ENCODE results near the gene COL4A1.
A peak's percentile ranks its signal among the peaks of the same experiment; 100 is the strongest.

COL4A1 gene

GRCh38 chr13:110166598-110166997 lies 140.4 kb downstream of the COL4A1 start:
- DNase-seq (ENCODE audit: low read depth, low spot score) = no peak

GRCh38 chr13:110164706-110165105 lies 142.3 kb downstream of the COL4A1 start:
- DNase-seq (ENCODE audit: low read depth, low spot score) = no peak

GRCh38 chr13:110162866-110163658 lies 143.9 kb downstream of the COL4A1 start:
- no peak for DNase-seq (ENCODE audit: low read depth, low spot score)

- no peak for DNase-seq (ENCODE audit: low read depth, low spot score)
These were observed 144.9 kb downstream of the COL4A1 start for GRCh38 chr13:110162053-110162452.

GRCh38 chr13:110161112-110161882 lies 145.7 kb downstream of the COL4A1 start:
- no peak for DNase-seq (ENCODE audit: low read depth, low spot score)

GRCh38 chr13:110158226-110158625 lies 148.7 kb downstream of the COL4A1 start:
- no peak for DNase-seq (ENCODE audit: low read depth, low spot score)

GRCh38 chr13:110157718-110158117 lies 149.2 kb downstream of the COL4A1 start:
- DNase-seq (ENCODE audit: low read depth, low spot score) = no peak

GRCh38 chr13:110156301-110157049 lies 150.5 kb downstream of the COL4A1 start:
- DNase-seq (ENCODE audit: low read depth, low spot score) = no peak

GRCh38 chr13:110155072-110155471 lies 151.9 kb downstream of the COL4A1 start:
- no peak for DNase-seq (ENCODE audit: low read depth, low spot score)

- no peak for DNase-seq (ENCODE audit: low read depth, low spot score)
These were observed 152.5 kb downstream of the COL4A1 start for GRCh38 chr13:110154410-110154933.

- no peak for DNase-seq (ENCODE audit: low read depth, low spot score)
These were observed 154.6 kb downstream of the COL4A1 start for GRCh38 chr13:110152351-110152750.

- no peak for DNase-seq (ENCODE audit: low read depth, low spot score)
These were observed 155.5 kb downstream of the COL4A1 start for GRCh38 chr13:110151462-110151861.

- DNase-seq (ENCODE audit: low read depth, low spot score) = no peak
These were observed 156.4 kb downstream of the COL4A1 start for GRCh38 chr13:110150384-110151101.

- DNase-seq (ENCODE audit: low read depth, low spot score) = peak; percentile 46
These were observed 157.9 kb downstream of the COL4A1 start for GRCh38 chr13:110149036-110149435.

GRCh38 chr13:110140099-110140498 lies 166.9 kb downstream of the COL4A1 start:
- DNase-seq (ENCODE audit: low read depth, low spot score) = no peak

GRCh38 chr13:110138700-110139036 lies 168.3 kb downstream of the COL4A1 start:
- no peak for DNase-seq (ENCODE audit: low read depth, low spot score)

GRCh38 chr13:110138010-110138699 lies 168.8 kb downstream of the COL4A1 start:
- no peak for DNase-seq (ENCODE audit: low read depth, low spot score)

GRCh38 chr13:110137680-110138009 lies 169.3 kb downstream of the COL4A1 start:
- DNase-seq (ENCODE audit: low read depth, low spot score) = no peak

GRCh38 chr13:110136660-110137585 lies 170.0 kb downstream of the COL4A1 start:
- DNase-seq (ENCODE audit: low read depth, low spot score) = no peak

Data from brain pericyte (primary cell).